Parathyroid adenoma (tissue), 2 donors: Measurements from ENCODE around the gene LDB1.

Experiments
- H2AFZ ChIP-seq: fragments of 300-600 bp; sonication (generic); one replicate; pipeline ENCODE4 v1.7.0; 2017; ENCODE audit warnings: antibody characterized with exemption, mild to moderate bottlenecking
- H3K27ac ChIP-seq: fragments of 300-600 bp; sonication (generic); one replicate; pipeline ENCODE4 v1.7.0; 2017
- H3K27me3 ChIP-seq: fragments of 300-600 bp; sonication (generic); one replicate; pipeline ENCODE4 v1.7.0; 2017; ENCODE audit warnings: low read length; ENCODE audit not compliant: control insufficient read depth, insufficient read depth
- H3K36me3 ChIP-seq: fragments of 300-600 bp; sonication (generic); one replicate; pipeline ENCODE4 v1.7.0; 2017; ENCODE audit warnings: low read length; ENCODE audit not compliant: control insufficient read depth, insufficient read depth
- H3K4me1 ChIP-seq: fragments of 300-600 bp; sonication (generic); one replicate; pipeline ENCODE4 v1.7.0; 2017; ENCODE audit warnings: control low read depth
- H3K4me2 ChIP-seq: fragments of 300-600 bp; sonication (generic); one replicate; pipeline ENCODE4 v1.7.0; 2017; ENCODE audit warnings: low read length
- H3K4me3 ChIP-seq: fragments of 300-600 bp; sonication (generic); one replicate; pipeline ENCODE4 v1.7.0; 2017; ENCODE audit warnings: low read depth, low read length
- H3K79me2 ChIP-seq: fragments of 300-600 bp; sonication (generic); one replicate; pipeline ENCODE4 v1.7.0; 2017; ENCODE audit warnings: control low read depth
- H3K9ac ChIP-seq: fragments of 300-600 bp; sonication (generic); one replicate; pipeline ENCODE4 v1.7.0; 2017; ENCODE audit warnings: mild to moderate bottlenecking
- H3K9me3 ChIP-seq: fragments of 300-600 bp; sonication (generic); one replicate; pipeline ENCODE4 v1.7.0; 2017; ENCODE audit warnings: low read length; ENCODE audit not compliant: control insufficient read depth
- CTCF ChIP-seq: fragments of 300-600 bp; sonication (generic); IDR thresholded peaks from one replicate; pipeline ENCODE4 v1.7.0; 2017; ENCODE audit warnings: antibody characterized with exemption, mild to moderate bottlenecking
- donor health status: primary hyperparathyroidism.

Gene LDB1

GRCh38 chr10:102111276-102111675 lies 8.9 kb downstream of the LDB1 start:
- no peak overlapping the region for H2AFZ ChIP-seq
- no peak overlapping the region for H3K9ac ChIP-seq
- no peak overlapping the region for H3K4me3 ChIP-seq
- H3K4me2 ChIP-seq = no peak overlapping the region
- no peaks in the 10 kb centered on the region for H3K36me3 ChIP-seq
- no peaks in the 10 kb centered on the region for H3K9me3 ChIP-seq
- no peak overlapping the region for H3K27ac ChIP-seq
- H3K27me3 ChIP-seq = no peaks in the 10 kb centered on the region
- H3K79me2 ChIP-seq = peaks cover 44% of the 10 kb centered on the region
- TF ChIP-seq CTCF = no peak
- H3K4me1 ChIP-seq = peaks cover 22% of the 10 kb centered on the region

DNA sequence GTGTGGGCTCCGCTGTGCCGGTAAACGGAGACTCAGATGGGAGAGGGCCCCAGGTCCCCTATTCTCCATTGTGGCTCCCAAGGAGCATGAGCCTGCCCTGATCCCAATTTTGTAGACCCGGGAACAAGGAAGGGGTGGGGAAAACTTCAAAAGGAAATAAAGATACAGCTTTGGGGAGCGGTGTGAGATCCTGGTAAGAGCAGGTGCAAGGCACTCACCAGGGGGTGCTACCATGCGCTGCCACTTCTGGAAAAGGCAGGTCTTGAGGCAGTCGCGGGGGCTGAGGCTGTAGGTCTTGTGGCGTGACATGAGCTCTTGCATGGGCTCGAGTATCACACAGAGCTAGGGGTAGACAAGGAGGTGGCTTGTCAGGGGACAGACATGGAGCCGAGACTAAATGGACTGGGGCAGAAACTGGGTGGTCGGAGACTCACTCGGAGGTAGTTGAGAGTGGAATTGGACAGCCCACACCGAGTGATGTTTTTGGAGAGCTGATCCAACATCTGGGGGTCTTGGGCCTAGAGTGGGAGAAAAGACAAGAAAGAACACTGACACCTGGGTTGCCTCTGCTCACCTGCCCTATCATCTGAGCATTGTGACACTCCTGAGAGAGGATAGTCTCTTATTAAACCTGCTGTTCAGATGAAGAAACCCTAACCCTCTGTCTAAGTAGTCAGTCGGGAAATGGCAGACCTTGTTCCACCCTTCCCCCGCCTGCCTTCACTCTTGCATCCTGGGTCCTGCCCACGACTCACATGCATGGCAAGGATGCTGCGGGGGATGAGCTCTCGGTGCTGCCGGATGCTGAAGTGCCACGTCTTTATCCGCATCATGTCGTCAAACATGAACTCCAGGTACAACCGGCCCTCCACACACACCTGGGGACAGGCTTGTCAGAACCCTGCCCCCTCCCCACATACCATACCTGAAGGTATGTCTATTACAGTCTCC lies 10.7 kb downstream of the LDB1 start:
- no peaks in the 10 kb centered on the region for H3K9me3 ChIP-seq
- H3K4me3 ChIP-seq = no peak overlapping the region
- TF ChIP-seq CTCF = no peak
- H3K36me3 ChIP-seq = no peaks in the 10 kb centered on the region
- peaks cover 29% of the 10 kb centered on the region for H3K79me2 ChIP-seq
- H3K9ac ChIP-seq = no peak overlapping the region
- H3K4me2 ChIP-seq = no peak overlapping the region
- H3K27ac ChIP-seq = no peak overlapping the region
- H3K27me3 ChIP-seq = no peaks in the 10 kb centered on the region
- peaks cover 10% of the 10 kb centered on the region for H3K4me1 ChIP-seq
- H2AFZ ChIP-seq = no peak overlapping the region

DNA sequence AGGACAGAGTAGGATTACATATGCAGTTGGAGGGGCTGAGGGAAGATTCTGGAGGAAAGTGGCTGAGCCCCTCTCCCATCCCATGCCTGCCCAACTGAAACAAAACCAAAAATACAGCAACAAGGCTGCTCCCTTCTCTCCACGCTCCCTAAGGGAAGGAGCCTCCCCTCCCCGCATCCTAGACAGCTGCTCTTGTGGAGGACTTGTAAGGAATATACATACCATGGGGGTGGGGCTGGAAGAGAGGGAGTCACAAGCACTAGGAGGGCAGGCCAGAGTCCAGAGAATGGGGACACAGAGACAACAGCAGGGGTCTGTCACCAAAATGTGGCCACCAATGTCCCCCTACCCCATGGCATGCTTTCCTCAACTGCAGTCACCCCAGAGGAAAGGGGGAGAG lies 13.2 kb downstream of the LDB1 start:
- no peaks in the 10 kb centered on the region for H3K9me3 ChIP-seq
- H2AFZ ChIP-seq = no peak overlapping the region
- H3K27ac ChIP-seq = no peak overlapping the region
- H3K79me2 ChIP-seq = peaks cover 10% of the 10 kb centered on the region
- H3K9ac ChIP-seq = no peak overlapping the region
- H3K27me3 ChIP-seq = no peaks in the 10 kb centered on the region
- TF ChIP-seq CTCF = no peak
- H3K36me3 ChIP-seq = no peaks in the 10 kb centered on the region
- H3K4me1 ChIP-seq = no peaks in the 10 kb centered on the region
- no peak overlapping the region for H3K4me2 ChIP-seq
- H3K4me3 ChIP-seq = no peak overlapping the region

- H3K4me1 ChIP-seq = no peaks in the 10 kb centered on the region
- H2AFZ ChIP-seq = no peak overlapping the region
- H3K36me3 ChIP-seq = no peaks in the 10 kb centered on the region
- H3K27me3 ChIP-seq = no peaks in the 10 kb centered on the region
- no peak overlapping the region for H3K27ac ChIP-seq
- no peaks in the 10 kb centered on the region for H3K79me2 ChIP-seq
- H3K9ac ChIP-seq = no peak overlapping the region
- TF ChIP-seq CTCF = no peak
- no peak overlapping the region for H3K4me3 ChIP-seq
- no peaks in the 10 kb centered on the region for H3K9me3 ChIP-seq
- H3K4me2 ChIP-seq = no peak overlapping the region
Measured at GRCh38 chr10:102102421-102102820, 17.7 kb downstream of the LDB1 start.

DNA sequence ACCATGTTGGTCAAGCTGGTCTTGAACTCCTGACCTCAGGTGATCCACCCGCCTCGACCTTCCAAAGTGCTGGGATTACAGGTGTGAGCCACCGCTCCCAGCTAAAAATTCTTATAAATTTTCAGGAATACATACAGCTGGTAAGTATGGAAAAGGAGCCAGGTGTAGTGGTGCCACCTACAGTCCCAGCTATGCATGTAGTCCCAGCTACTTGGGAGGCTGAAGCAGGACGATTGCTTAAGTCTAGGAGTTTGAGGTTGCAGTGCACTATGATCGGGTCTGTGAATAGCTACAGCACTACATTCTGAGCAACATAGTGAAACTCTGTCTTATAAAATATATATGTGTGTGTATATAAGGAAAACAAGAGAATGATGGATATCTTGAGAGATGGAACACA lies 19.0 kb downstream of the LDB1 start:
- TF ChIP-seq CTCF = no peak
- H2AFZ ChIP-seq = no peak overlapping the region
- H3K4me2 ChIP-seq = no peak overlapping the region
- H3K4me3 ChIP-seq = no peak overlapping the region
- H3K27ac ChIP-seq = no peak overlapping the region
- H3K9me3 ChIP-seq = no peaks in the 10 kb centered on the region
- no peak overlapping the region for H3K9ac ChIP-seq
- no peaks in the 10 kb centered on the region for H3K36me3 ChIP-seq
- H3K4me1 ChIP-seq = no peaks in the 10 kb centered on the region
- H3K27me3 ChIP-seq = no peaks in the 10 kb centered on the region
- no peaks in the 10 kb centered on the region for H3K79me2 ChIP-seq
